ENCODE data around the gene HMGN4.

The HMGN4 gene

GRCh38 chr6:26594131-26594498 is 55.9 kb downstream of the HMGN4 start:
- H3K9ac ChIP-seq (ENCODE audit: low read depth, low read length, poor library complexity), result no peak overlapping the region
- no peaks in the 10 kb centered on the region for H3K9me3 ChIP-seq (replicated peaks in 1 of 2; ENCODE audit: control insufficient read depth in 2 of 2, insufficient read depth in 1 of 2, low read depth in 1 of 2, low read length in 2 of 2)
- no peak overlapping the region for H2BK15ac ChIP-seq (ENCODE audit: low read length)
- WGBS, 2 donors (ENCODE audit: extremely low coverage in 2 of 2, insufficient read length in 2 of 2, insufficient replicate concordance in 1 of 2), result no CpG with 5 or more reads among the region's 6 CpGs
- H3K4me1 ChIP-seq (ENCODE audit: control insufficient read depth in 2 of 2, insufficient read depth in 1 of 2, low read depth in 1 of 2, low read length in 2 of 2), result peaks cover 3 to 8% of the 10 kb centered on the region in 2 donors
- no peak overlapping the region for H3K4ac ChIP-seq (ENCODE audit: low read length)
- peaks cover 0 to 24% (median 0%) of the 10 kb centered on the region in 3 experiments for H3K27me3 ChIP-seq (ENCODE audit: control insufficient read depth in 3 of 3, insufficient read depth in 3 of 3, low read depth in 1 of 3, low read length in 3 of 3)
- no peak overlapping the region for H4K8ac ChIP-seq (ENCODE audit: low read depth, low read length)
- H3K18ac ChIP-seq (ENCODE audit: low read length), result no peak overlapping the region
- no peak for DNase-seq (ENCODE audit: low spot score)
- H3K23ac ChIP-seq (ENCODE audit: low read depth, low read length, poor library complexity), result no peak overlapping the region
- H2BK12ac ChIP-seq (ENCODE audit: low read length), result no peak overlapping the region
- no peak overlapping the region for H2BK120ac ChIP-seq (ENCODE audit: low read depth, low read length)
- H2AK5ac ChIP-seq (ENCODE audit: low read depth, low read length), result no peak overlapping the region
- peaks cover 10% of the 10 kb centered on the region for H3K79me1 ChIP-seq (ENCODE audit: low read depth, low read length)
- H3K27ac ChIP-seq (replicated peaks; ENCODE audit: low read length), result no peak overlapping the region
- H3K4me3 ChIP-seq (ENCODE audit: low read length in 2 of 2), result peak overlapping the region in 1 of 2 donors; percentile 63
- H2BK5ac ChIP-seq (ENCODE audit: low read length), result no peak overlapping the region
- H2AFZ ChIP-seq (ENCODE audit: low read length), result no peak overlapping the region
- H3K14ac ChIP-seq (ENCODE audit: low read length), result no peak overlapping the region
- no peak overlapping the region for H3K4me2 ChIP-seq (ENCODE audit: insufficient read depth, low read length, poor library complexity, severe bottlenecking)
- no peak overlapping the region for H4K91ac ChIP-seq (ENCODE audit: low read depth, low read length, poor library complexity)
- H3K36me3 ChIP-seq (replicated peaks in 1 of 2; ENCODE audit: control insufficient read depth in 2 of 2, insufficient read depth in 2 of 2, low read length in 2 of 2), result peaks cover 9 to 14% of the 10 kb centered on the region in 2 donors

GRCh38 chr6:26594730-26595632 is 56.8 kb downstream of the HMGN4 start:
- Histone ChIP-seq H3K27me3 (ENCODE audit: control insufficient read depth in 3 of 3, insufficient read depth in 3 of 3, low read depth in 1 of 3, low read length in 3 of 3) (peaks cover 0 to 24% (median 0%) of the 10 kb centered on the region in 3 experiments), H2BK5ac (ENCODE audit: low read length) (no peak overlapping the region), H3K18ac (ENCODE audit: low read length) (no peak overlapping the region), H2BK120ac (ENCODE audit: low read depth, low read length) (no peak overlapping the region), H3K23ac (ENCODE audit: low read depth, low read length, poor library complexity) (no peak overlapping the region), H3K27ac (replicated peaks; ENCODE audit: low read length) (no peak overlapping the region), H2AFZ (ENCODE audit: low read length) (peak overlapping the region; percentile 95), H3K4me3 (ENCODE audit: low read length in 2 of 2) (peak overlapping the region in 1 of 2 donors; percentile 92), H3K4me2 (ENCODE audit: insufficient read depth, low read length, poor library complexity, severe bottlenecking) (peak overlapping the region; percentile 68), H3K36me3 (replicated peaks in 1 of 2; ENCODE audit: control insufficient read depth in 2 of 2, insufficient read depth in 2 of 2, low read length in 2 of 2) (peaks cover 9 to 23% of the 10 kb centered on the region in 2 donors), H3K79me1 (ENCODE audit: low read depth, low read length) (peaks cover 10% of the 10 kb centered on the region), H3K4ac (ENCODE audit: low read length) (no peak overlapping the region), H2AK5ac (ENCODE audit: low read depth, low read length) (no peak overlapping the region), H4K8ac (ENCODE audit: low read depth, low read length) (no peak overlapping the region), H2BK12ac (ENCODE audit: low read length) (no peak overlapping the region), H2BK15ac (ENCODE audit: low read length) (no peak overlapping the region), H3K14ac (ENCODE audit: low read length) (no peak overlapping the region), H3K9me3 (replicated peaks in 1 of 2; ENCODE audit: control insufficient read depth in 2 of 2, insufficient read depth in 1 of 2, low read depth in 1 of 2, low read length in 2 of 2) (no peaks in the 10 kb centered on the region), H4K91ac (ENCODE audit: low read depth, low read length, poor library complexity) (no peak overlapping the region), H3K9ac (ENCODE audit: low read depth, low read length, poor library complexity) (no peak overlapping the region), H3K4me1 (ENCODE audit: control insufficient read depth in 2 of 2, insufficient read depth in 1 of 2, low read depth in 1 of 2, low read length in 2 of 2) (peaks cover 3 to 8% of the 10 kb centered on the region in 2 donors)
- WGBS, 2 donors (ENCODE audit: extremely low coverage in 2 of 2, insufficient read length in 2 of 2, insufficient replicate concordance in 1 of 2), result no CpG with 5 or more reads among the region's 23 CpGs
- DNase-seq (ENCODE audit: low spot score), result peak; percentile 47

- no peak overlapping the region for H3K18ac ChIP-seq (ENCODE audit: low read length)
- no peak overlapping the region for H3K23ac ChIP-seq (ENCODE audit: low read depth, low read length, poor library complexity)
- no peak overlapping the region for H4K91ac ChIP-seq (ENCODE audit: low read depth, low read length, poor library complexity)
- H3K4me3 ChIP-seq (ENCODE audit: low read length in 2 of 2), result peak overlapping the region; percentile 77 to 92
- peaks cover 9 to 28% of the 10 kb centered on the region in 2 donors for H3K36me3 ChIP-seq (replicated peaks in 1 of 2; ENCODE audit: control insufficient read depth in 2 of 2, insufficient read depth in 2 of 2, low read length in 2 of 2)
- H3K27me3 ChIP-seq (ENCODE audit: control insufficient read depth in 3 of 3, insufficient read depth in 3 of 3, low read depth in 1 of 3, low read length in 3 of 3), result peaks cover 0 to 24% (median 0%) of the 10 kb centered on the region in 3 experiments
- no peak overlapping the region for H3K9ac ChIP-seq (ENCODE audit: low read depth, low read length, poor library complexity)
- H2AFZ ChIP-seq (ENCODE audit: low read length), result peak overlapping the region; percentile 95
- no peak overlapping the region for H3K4ac ChIP-seq (ENCODE audit: low read length)
- DNase-seq (ENCODE audit: low spot score), result peak; percentile 91
- no peak overlapping the region for H2BK120ac ChIP-seq (ENCODE audit: low read depth, low read length)
- no peak overlapping the region for H2BK12ac ChIP-seq (ENCODE audit: low read length)
- peaks cover 10% of the 10 kb centered on the region for H3K79me1 ChIP-seq (ENCODE audit: low read depth, low read length)
- no peak overlapping the region for H2BK5ac ChIP-seq (ENCODE audit: low read length)
- WGBS, 2 donors (ENCODE audit: extremely low coverage in 2 of 2, insufficient read length in 2 of 2, insufficient replicate concordance in 1 of 2), result no CpG with 5 or more reads among the region's 39 CpGs
- H3K9me3 ChIP-seq (replicated peaks in 1 of 2; ENCODE audit: control insufficient read depth in 2 of 2, insufficient read depth in 1 of 2, low read depth in 1 of 2, low read length in 2 of 2), result no peaks in the 10 kb centered on the region
- H3K4me2 ChIP-seq (ENCODE audit: insufficient read depth, low read length, poor library complexity, severe bottlenecking), result peak overlapping the region; percentile 68
- no peak overlapping the region for H4K8ac ChIP-seq (ENCODE audit: low read depth, low read length)
- H3K14ac ChIP-seq (ENCODE audit: low read length), result no peak overlapping the region
- peaks cover 3 to 8% of the 10 kb centered on the region in 2 donors for H3K4me1 ChIP-seq (ENCODE audit: control insufficient read depth in 2 of 2, insufficient read depth in 1 of 2, low read depth in 1 of 2, low read length in 2 of 2)
- no peak overlapping the region for H2BK15ac ChIP-seq (ENCODE audit: low read length)
- no peak overlapping the region for H2AK5ac ChIP-seq (ENCODE audit: low read depth, low read length)
- no peak overlapping the region for H3K27ac ChIP-seq (replicated peaks; ENCODE audit: low read length)
These were observed 57.6 kb downstream of the HMGN4 start for GRCh38 chr6:26595669-26596269.

All from neuronal stem cell (in vitro differentiated cells).